Spleen (tissue), 7 donors: ENCODE data around the gene HLA-B.

Source experiments
- POLR2A ChIP-seq, 3 donors: fragments of 450-650 bp; IDR thresholded peaks; one replicate each; pipeline ENCODE4 v1.5.1; 2017; ENCODE audit warnings: antibody characterized with exemption in 3 of 3, mild to moderate bottlenecking in 1 of 3
- TF ChIP-seq, protein P1 (sequence below), 11 experiments: fragments of 200-600 bp in 7 of 11; fragments of 450-650 bp in 4 of 11; sonication (generic) in 4 of 11; IDR thresholded peaks in 8 of 11; conservative IDR thresholded peaks in 3 of 11; 1 replicate in 7 of 11; 2 replicates in 4 of 11; pipeline versions ENCODE4 v1.4.0 to v1.8.0; 2016 to 2021; ENCODE audit warnings: antibody characterized with exemption in 11 of 11, inconsistent platforms in 4 of 11, mild to moderate bottlenecking in 1 of 11
- donor health status: DM: no; HTN: no; CAD: no; lungs with moderate emphysema.
- donor health status: DM: no; HTN: no; CAD: no.
- donor health status: DM: no; HTN: no; CAD: no.

- TF ChIP-seq, protein P1, sequence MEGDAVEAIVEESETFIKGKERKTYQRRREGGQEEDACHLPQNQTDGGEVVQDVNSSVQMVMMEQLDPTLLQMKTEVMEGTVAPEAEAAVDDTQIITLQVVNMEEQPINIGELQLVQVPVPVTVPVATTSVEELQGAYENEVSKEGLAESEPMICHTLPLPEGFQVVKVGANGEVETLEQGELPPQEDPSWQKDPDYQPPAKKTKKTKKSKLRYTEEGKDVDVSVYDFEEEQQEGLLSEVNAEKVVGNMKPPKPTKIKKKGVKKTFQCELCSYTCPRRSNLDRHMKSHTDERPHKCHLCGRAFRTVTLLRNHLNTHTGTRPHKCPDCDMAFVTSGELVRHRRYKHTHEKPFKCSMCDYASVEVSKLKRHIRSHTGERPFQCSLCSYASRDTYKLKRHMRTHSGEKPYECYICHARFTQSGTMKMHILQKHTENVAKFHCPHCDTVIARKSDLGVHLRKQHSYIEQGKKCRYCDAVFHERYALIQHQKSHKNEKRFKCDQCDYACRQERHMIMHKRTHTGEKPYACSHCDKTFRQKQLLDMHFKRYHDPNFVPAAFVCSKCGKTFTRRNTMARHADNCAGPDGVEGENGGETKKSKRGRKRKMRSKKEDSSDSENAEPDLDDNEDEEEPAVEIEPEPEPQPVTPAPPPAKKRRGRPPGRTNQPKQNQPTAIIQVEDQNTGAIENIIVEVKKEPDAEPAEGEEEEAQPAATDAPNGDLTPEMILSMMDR (IDR thresholded peaks at IDR 0.05 in 8 of 11, conservative IDR thresholded peaks at IDR 0.05 in 3 of 11): no peak
- no peak for TF ChIP-seq POLR2A (IDR thresholded peaks at IDR 0.05)
These were observed 8.9 kb upstream of the HLA-B start for GRCh38 chr6:31365864-31366263.
